A172 (cell line): ENCODE measurements around the gene TAC3. TPM values are rescaled to one million over a fixed set of nuclear protein-coding genes. Genes with fewer than 3 reads are reported as not detected.
"Not testable (repeated sequence)": the region's sequence is repeated elsewhere in the genome, so short reads cannot be mapped to it uniquely, and the experiment has no call there.

Experiments
- DNase-seq: peaks from one replicate; pipeline ENCODE4 v3.0.0-alpha.2; 2015; ENCODE audit warnings: low spot score
- total RNA-seq: library from RNA; depleted of rRNA; stranded (reverse); fragments of >200 nt; shearing (Covaris generic); gene quantifications from 2 replicates; pipeline ENCODE4 v1.2.3, GENCODE V29; 2014; rRNA removed

Gene TAC3
- total RNA-seq, 1 experiment from 2014 or later: not detected

DNA sequence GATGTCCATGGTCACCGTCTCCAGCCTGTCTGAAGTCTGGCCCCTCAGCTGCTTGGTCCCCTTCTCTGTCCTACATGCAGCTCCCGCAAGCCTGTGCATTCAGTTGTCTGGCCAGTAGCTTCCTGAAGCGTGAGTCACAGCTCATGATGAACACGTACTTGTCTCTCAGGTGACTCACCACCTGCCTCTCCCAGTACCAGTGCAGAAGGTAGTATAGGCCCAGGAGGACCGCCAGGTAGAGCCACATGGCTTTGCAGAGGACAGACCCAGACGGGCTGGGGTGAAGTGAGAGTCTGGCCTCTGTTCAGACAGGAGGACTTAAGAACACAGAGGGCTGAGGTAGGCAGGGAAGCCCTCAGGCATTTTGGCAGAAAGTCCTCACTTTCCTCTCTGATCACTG, 30.6 kb downstream of the TAC3 start:
- peak; percentile 78 for DNase-seq

DNA sequence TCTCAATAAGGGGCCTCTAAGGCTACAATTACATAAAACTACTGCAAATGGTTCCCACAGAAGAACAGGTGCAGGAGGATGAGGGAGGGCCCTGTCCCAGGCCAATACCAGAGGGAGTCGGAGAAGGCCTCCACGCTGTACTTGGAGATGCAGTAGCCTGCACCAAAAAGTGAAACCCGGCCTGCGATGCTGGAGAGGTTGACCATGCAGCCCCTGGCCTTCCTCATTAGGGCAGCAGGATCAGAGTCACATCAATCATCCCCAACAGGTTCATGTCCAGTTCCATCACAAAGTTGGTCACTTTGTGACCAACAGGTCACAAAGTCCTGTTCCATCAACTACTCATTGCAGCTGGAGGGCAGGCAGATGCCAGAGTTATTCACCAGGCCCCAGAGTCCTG, 32.9 kb downstream of the TAC3 start:
- no peak for DNase-seq

DNA sequence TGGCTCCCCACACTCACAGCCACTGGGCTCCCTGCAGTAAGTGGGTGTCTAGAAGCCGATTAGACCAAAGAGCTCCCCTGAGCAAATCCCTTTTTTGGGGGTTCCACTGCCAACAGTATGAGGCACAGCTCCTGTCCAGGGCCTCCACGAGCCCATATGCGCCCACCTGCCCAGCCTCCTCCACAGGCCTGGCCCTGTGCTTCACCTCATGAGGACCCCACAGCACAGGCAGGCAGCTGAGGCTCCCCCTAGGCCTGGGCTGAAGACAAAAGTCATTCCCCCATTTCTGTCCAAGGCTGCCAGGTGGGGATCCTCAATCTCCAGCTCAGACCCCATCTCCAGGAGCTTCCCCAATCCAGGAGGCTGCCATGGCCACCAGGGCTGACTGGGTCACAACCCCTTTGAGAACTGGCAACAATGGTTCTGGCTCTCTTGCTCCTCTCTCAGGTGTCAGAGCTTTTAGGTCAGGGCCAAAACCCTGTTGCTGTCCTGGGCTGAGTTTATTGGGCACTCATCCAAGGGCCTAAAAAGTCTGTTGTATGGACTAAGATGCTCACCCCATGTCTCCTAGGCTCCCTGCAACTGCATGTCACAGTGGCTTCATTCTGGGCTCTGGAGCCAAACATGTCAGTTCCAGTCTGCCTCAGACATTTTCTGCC, 33.6 kb downstream of the TAC3 start:
- not testable (repeated sequence) for DNase-seq

DNA sequence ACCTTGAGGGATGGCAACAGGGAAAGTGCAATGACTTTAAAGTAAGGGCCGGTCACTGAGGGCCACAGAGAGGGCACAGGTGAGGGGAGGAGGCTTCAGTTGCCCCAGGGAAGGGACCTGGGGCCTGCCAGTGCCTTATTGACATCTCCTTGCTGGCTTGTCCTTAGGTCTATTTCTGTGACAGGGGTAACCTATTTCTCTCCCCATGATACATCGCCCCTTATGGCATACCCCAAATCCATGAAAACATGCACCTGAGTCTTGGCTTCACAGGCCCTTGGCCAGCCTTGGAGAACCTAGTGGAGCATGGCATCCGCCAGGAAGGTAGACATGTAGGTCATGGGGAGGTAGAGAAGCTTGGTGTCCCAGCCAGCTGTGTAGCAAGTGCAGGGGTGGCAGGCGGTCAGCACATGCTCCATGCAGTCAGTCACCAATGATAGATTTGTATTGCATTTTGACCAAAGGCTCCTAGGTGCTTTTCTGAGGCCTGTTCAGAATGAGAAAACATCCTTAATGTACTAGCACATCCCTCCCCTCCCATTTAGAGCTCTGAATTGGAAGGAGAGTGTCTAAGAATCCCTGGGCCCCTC, 35.3 kb downstream of the TAC3 start:
- DNase-seq: no peak

DNA sequence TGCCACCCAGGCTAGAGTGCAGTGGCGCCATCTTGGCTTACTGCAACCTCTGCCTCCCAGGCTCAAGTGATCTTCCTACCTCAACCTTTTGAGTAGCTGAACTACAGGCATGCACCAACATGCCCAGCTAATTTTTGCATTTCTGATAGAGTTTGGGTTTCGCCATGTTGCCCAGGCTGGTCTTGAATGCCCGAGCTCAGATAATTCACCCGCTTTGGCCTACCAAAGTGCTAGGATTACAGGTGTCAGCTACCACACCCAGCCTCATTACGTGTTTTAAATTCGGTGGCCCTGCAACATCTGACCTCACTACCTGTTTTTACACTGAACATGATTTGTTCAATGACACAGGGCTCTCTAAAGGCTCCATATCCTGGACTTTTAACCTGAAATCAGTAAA, 36.1 kb downstream of the TAC3 start:
- no peak for DNase-seq

DNA sequence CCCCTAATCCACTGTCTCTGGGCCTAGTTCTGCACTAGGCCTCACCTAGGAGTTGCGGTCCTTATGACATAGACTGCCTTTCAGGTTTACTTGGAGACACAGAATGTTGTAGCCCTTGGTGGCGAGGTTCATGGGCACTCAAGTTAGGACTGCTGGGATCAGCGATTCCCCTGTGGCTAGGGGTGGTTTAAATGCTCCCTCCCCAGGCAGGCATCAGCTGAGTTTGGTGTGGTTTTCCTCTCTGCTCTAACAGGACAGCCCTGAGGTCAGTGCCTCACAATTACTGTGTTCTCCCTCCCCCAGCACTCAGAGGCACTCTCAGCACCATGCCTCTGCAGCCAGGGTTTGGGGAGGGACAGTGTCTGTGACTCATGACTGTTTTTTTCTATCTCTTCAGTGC, 36.7 kb downstream of the TAC3 start:
- no peak for DNase-seq

DNA sequence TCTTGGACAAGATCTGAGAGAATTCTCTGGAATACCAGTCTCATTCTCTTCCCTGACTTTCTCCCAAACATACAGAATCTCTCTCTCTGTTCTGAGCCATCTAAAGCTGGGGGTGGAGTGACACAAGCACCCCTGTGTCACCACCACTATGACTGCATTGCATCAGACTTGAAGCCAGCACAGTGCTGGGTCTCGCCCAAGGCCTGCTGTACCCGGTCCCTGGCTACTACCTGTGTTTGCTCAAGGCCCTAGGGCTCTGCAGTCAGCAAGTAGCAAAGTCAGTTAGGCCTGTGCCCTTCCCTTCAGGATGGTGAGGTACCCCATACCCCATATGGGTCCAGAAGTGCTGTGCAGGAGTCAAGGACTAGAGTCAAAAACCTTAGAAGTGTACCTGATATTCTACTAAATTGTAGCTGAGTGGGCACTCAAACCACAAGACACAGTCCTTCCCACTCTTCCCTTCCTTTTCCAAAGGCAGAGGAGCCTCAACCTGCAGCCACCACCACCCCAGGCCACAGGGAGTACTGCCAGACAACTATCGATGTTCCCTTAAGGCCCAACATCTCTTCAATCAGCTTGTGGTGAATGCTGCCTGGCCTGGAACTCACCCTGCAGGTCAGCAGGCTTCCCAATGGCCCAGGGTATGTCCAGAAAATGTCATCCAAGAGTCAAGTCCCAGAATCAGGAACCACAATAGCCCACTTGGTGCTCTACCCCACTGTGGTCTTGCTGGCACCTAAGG, 37.8 kb downstream of the TAC3 start:
- no peak for DNase-seq

DNA sequence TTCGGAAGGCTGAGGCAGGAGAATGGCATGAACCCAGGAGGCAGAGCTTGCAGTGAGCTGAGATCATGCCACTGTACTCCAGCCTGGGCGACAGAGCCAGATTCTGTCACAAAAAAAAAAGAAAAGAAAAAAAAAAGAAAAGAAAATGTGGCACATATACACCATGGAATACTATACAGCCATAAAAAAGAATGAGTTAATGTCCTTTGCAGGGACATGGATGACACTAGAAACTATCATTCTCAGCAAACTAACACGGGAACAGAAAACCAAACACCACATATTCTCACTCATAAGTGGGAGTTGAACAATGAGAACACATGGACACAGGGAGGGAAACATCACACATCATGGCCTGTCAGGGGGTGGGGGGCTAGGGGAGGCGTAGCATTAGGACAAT, 39.0 kb downstream of the TAC3 start:
- not testable (repeated sequence) for DNase-seq

DNA sequence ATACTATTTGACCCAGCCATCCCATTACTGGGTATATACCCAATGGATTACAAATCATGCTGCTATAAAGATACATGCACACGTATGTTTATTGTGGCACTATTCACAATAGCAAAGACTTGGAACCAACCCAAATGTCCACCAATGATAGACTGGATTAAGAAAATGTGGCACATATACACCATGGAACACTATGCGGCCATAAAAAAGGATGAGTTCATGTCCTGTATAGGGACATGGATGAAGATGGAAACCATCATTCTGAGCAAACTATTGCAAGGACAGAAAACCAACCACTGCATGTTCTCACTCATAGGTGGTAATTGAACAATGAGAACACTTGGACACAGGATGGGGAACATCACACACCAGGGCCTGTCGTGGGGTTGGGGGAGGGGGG, 42.1 kb downstream of the TAC3 start:
- DNase-seq: not testable (repeated sequence)

DNA sequence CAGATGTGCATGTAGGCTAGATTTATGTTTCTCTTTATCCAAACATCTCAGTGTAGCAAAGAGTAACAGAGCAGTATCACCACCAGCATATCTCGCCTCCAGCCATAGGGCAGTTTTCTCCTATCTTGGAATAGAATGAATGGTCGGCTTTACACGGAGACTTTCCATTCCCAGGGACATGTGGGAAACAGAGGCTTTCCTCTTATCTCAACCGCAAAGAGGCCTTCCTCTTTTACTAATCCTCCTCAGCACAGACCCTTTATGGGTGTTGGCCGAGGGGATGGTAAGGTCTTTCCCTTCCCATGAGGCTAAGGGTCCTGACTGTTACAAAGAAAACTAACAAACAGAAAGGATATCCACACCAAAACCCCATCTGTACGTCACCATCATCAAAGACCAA, 47.4 kb downstream of the TAC3 start:
- DNase-seq: not testable (repeated sequence)

DNA sequence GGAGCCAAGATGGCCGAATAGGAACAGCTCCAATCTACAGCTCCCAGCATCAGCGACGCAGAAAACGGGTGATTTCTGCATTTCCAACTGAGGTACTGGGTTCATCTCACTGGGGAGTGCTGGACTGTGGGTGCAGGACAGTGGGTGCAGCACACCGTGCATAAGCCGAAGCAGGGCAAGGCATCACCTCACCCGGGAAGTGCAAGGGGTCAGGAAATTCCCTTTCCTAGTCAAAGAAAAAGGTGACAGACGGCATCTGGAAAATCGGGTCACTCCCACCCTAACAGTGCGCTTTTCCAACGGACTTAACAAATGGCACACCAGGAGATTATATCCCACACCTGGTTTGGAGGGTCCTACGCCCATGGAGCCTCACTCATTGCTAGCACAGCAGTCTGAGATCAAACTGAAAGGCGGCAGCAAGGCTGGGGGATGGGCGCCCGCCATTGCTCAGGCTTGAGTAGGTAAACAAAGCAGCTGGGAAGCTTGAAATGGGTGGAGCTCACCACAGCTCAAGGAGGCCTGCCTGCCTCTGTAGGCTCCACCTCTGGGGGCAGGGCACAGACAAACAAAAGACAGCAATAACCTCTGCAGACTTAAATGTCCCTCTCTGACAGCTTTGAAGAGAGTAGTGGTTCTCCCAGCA, 50.2 kb downstream of the TAC3 start:
- not testable (repeated sequence) for DNase-seq

DNA sequence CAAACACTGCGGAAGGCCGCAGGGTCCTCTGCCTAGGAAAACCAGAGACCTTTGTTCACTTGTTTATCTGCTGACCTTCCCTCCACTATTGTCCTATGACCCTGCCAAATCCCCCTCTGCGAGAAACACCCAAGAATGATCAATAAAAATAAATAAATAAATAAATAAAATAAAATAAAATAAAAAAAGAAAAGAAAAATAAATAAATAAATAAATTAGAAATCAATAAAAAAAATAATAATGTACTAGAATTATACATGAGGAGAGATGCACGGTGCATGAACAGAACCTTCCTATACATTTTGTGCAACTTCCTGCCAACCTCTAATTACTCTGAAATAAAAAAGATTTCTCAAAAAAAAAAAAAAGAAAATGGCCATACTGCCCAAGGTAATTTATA, 51.2 kb downstream of the TAC3 start:
- not testable (repeated sequence) for DNase-seq

DNA sequence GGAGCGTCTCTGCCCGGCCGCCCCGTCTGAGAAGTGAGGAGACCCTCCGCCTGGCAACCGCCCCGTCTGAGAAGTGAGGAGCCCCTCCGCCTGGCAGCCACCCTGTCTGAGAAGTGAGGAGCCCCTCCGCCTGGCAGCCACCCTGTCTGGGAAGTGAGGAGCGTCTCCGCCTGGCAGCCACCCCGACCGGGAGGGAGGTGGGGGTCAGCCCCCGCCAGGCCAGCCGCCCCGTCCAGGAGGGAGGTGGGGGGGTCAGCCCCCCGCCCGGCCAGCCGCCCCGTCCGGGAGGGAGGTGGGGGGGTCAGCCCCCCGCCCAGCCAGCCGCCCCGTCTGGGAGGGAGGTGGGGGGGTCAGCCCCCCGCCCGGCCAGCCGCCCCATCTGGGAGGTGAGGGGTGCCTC, 52.8 kb downstream of the TAC3 start:
- DNase-seq: not testable (repeated sequence)

DNA sequence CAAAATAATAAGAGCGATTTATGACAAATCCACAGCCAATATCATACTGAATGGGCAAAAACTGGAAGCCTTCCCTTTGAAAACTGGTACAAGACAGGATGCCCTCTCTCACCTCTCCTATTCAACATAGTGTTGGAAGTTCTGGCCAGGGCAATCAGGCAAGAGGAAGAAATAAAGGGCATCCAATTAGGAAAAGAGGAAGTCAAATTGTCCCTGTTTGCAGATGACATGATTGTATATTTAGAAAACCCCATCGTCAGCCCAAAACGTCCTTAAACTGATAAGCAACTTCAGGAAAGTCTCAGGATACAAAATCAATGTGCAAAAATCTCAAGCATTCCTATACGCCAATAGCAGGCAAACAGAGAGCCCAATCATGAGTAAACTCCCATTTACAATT, 54.1 kb downstream of the TAC3 start:
- DNase-seq: not testable (repeated sequence)

Other genes starting within 250 kb of the TAC3 start
- 0.12 TPM in 1 of 2 replicates, not detected in the other for gene SDR9C7, start 82.1 kb downstream of the TAC3 start, total RNA-seq
- gene RDH16, start 58.9 kb downstream of the TAC3 start, total RNA-seq: not detected in 2 replicates
- 3.7 and 4.7 TPM in 2 replicates for gene ZBTB39, start 10.0 kb downstream of the TAC3 start, total RNA-seq
- gene MYO1A, start 33.6 kb upstream of the TAC3 start, total RNA-seq: not detected in 2 replicates
- 26.3 and 28.0 TPM in 2 replicates for gene NEMP1, start 62.3 kb upstream of the TAC3 start, total RNA-seq
- 18.9 and 22.4 TPM in 2 replicates for gene NAB2, start 72.6 kb upstream of the TAC3 start, total RNA-seq
- gene STAT6, start 94.8 kb upstream of the TAC3 start, total RNA-seq: 15.2 and 18.4 TPM in 2 replicates
- gene LRP1, start 112.0 kb upstream of the TAC3 start, total RNA-seq: 34.1 and 35.5 TPM in 2 replicates
- not detected in 2 replicates for gene LRP1-AS, start 131.1 kb upstream of the TAC3 start, total RNA-seq
- gene NXPH4, start 200.3 kb upstream of the TAC3 start, total RNA-seq: 5.3 and 5.8 TPM in 2 replicates
- 208 and 223 TPM in 2 replicates for gene SHMT2, start 213.2 kb upstream of the TAC3 start, total RNA-seq
- 0.59 and 0.89 TPM in 2 replicates for gene STAC3, start 234.7 kb upstream of the TAC3 start, total RNA-seq